NCI-H1092 treated with DMSO at 0.1 percent for 48 hours (cell line): ENCODE results near the gene KCNJ5.

Experiments
- DNase-seq: peaks from one replicate; lab custom pipeline; 2025; lab: John Stamatoyannopoulos, UW

The KCNJ5 gene

GRCh38 chr11:128956401-128957201, 65.4 kb downstream of the KCNJ5 start:
- DNase-seq: peak; percentile 83

DNA sequence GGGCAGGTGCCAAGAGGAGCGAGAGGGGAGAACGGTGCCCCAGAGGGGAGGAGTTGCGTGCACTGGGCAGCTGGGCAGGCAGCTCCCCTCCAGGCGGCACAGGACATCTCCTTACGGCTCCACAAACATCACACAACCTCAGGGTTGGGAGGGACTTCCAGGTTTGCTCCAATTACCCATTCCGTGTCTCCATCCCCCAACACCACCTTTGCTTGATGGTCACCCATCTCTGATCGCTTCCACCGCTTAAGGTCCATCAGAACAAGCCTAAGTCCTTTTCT, 66.0 kb downstream of the KCNJ5 start:
- no peak for DNase-seq

- no peak for DNase-seq
Observed at GRCh38 chr11:128961645-128962044, 70.5 kb downstream of the KCNJ5 start.

- DNase-seq: no peak
Observed at GRCh38 chr11:128962896-128963295, 71.7 kb downstream of the KCNJ5 start.

DNA sequence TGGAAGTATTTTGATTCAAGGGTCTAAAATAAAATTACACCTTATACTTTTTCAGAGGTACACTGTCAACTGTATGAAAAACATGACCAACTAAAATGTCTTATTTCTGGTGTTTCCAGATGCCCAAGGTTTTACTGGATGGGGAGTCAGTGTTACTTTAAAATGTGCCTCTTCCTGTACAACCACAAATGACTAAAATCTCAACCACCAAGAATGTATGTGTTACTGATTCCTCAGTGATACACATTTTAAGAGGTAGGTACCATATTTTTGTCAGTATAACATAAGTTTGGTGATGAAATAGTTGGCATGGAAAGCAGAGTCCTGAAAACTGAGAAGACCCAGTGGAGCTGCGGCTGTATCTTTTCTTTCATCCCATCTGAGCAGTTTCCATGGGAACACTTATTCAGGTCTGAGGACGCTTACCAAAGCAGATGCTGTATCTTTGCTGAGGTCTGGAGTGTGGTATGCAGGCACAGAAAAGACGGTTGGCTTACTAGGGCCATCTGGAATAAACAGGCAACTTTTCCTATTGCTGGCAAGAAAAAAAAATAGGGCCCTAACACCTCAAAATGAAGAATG, 72.7 kb downstream of the KCNJ5 start:
- no peak for DNase-seq

GRCh38 chr11:128964463-128964930, 73.3 kb downstream of the KCNJ5 start:
- peak; percentile 13 for DNase-seq

- no peak for DNase-seq
Observed at GRCh38 chr11:128965485-128965884, 74.3 kb downstream of the KCNJ5 start.

- DNase-seq: no peak
Observed at GRCh38 chr11:128967578-128967977, 76.4 kb downstream of the KCNJ5 start.

GRCh38 chr11:128968916-128969315, 77.8 kb downstream of the KCNJ5 start:
- no peak for DNase-seq
